HTR-8/SVneo (cell line): Measurements from ENCODE around the gene PRMT5.
A peak's percentile ranks its signal among the peaks of the same experiment; 100 is the strongest.

ENCODE experiments used
- DNase-seq: peaks from one replicate; pipeline ENCODE4 v3.0.0; 2011; ENCODE audit warnings: low spot score, mixed read lengths; ENCODE audit not compliant: insufficient read length
- FAIRE-seq: peaks from 2 replicates; lab custom pipeline; 2011; peaks lifted over from hg19 to GRCh38; lab: Jason Lieb, UNC

The PRMT5 gene

DNA sequence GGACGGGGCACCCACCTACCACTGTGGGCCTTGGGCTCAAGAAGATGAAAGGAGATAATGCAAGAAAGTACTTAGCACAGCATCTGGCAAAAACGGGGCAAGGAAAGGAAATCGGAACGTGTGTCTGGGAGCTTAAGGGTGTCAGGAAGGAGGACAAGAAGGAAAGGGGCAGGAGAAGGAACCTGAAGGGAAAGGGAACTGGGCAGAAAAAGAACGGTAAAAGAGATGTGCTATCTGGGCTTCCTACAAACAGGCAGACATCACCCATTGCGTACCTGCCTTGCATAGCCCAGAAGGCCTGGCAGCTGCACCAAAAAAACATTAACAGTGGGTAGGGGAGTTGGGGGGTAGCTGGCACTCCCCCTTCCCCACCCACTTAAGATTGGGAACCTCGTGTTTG lies 47.1 kb downstream of the PRMT5 start:
- DNase-seq, result no peak
- no peak for FAIRE-seq

DNA sequence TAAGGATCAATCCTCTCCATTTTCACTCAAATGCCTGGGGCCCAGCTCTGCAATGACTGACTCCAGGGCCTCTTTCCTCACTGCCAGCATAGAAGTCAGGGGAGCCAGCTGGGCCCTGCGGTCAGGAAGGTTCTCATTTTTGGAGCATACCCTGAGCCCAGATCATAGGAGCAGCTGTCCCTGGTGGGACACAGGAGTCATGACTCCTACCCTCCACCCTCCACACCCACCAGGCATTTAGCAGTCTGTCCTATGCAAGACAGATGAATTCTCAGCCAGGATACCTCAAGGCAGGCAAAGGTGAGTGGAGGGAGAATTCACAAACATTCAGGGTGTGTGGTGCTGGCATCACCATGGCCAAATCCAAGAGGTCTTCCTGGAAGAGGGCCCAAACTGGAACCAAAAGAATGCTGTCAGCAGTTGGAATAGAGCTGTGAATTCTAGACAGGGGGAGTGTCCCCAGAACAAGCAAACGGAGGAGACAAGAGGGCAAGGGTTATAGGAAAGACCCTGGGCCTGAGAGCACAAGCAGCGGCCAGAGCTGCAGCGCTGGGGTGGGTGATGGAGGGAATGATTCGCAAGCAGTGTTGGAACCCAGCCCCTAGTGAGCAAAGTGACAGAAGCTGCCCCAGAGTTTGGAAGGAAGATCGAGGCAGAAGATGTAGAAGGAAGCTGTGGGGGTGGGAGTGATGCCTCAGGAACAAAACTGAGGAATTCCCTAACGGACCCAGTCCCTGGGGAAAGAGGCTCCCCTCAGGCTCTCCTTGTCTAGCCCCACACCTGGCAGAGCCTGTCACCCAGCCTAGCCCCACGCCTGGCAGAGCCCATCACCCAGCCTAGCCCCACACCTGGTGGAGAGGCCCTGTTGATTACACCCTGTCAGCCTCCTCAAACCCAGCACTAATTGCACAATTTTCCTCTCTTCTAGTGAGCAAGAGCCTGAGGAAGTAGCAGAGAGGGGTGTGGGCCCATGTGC lies 50.6 kb downstream of the PRMT5 start:
- FAIRE-seq (no peak), DNase-seq (no peak)

- DNase-seq, result no peak
Observed at GRCh38 chr14:22877000-22877501, 52.1 kb downstream of the PRMT5 start.

DNA sequence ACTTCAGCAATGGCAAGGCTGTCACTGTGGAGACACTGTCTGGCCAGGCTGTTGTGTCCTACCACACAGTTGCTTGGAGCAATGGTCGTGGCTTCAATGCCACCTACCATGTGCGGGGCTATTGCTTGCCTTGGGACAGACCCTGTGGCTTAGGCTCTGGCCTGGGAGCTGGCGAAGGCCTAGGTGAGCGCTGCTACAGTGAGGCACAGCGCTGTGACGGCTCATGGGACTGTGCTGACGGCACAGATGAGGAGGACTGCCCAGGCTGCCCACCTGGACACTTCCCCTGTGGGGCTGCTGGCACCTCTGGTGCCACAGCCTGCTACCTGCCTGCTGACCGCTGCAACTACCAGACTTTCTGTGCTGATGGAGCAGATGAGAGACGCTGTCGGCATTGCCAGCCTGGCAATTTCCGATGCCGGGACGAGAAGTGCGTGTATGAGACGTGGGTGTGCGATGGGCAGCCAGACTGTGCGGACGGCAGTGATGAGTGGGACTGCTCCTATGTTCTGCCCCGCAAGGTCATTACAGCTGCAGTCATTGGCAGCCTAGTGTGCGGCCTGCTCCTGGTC lies 53.3 kb downstream of the PRMT5 start:
- DNase-seq (no peak), FAIRE-seq (no peak)

More at GRCh38 chr14:22877000-22877501, 52.1 kb downstream of the PRMT5 start:
- FAIRE-seq, result no peak

GRCh38 chr14:22875003-22875747 lies 54.0 kb downstream of the PRMT5 start:
- DNase-seq (no peak), FAIRE-seq (no peak)

GRCh38 chr14:22872833-22873520 lies 56.2 kb downstream of the PRMT5 start:
- DNase-seq (no peak), FAIRE-seq (no peak)

- no peak for FAIRE-seq
- DNase-seq, result peak; percentile 67
Observed at GRCh38 chr14:22872033-22872832, 56.9 kb downstream of the PRMT5 start.

GRCh38 chr14:22871224-22872032 lies 57.7 kb downstream of the PRMT5 start, which contains the start of gene LRP10:
TSS of gene LRP10 (plus strand) at chr14:22871740. CDS start at chr14:22872304, 564 bp downstream.
- FAIRE-seq, result no peak
- peak; percentile 69 for DNase-seq

DNA sequence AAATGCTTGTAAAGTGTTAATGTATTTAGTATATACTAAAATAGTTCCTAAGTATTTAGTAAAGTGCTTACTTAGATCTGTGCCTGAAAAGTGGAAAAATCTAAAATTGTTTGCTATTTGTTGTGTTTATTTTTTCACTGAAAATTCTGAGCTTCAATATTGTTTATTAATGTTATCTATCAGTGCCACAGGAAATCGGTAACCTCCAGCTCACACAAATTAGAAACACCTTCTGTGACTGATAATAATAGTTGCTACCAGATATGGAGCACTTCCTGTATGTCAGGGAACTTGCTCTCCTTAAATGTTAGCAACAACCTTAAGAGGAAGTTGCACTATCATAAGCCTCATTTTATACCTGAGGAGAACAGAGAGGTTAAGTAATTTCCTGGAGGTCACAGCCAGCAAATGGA lies 58.4 kb downstream of the PRMT5 start:
- FAIRE-seq (no peak), DNase-seq (peak; percentile 13)
